ENCODE results near the gene GPR42.

Gene GPR42

GRCh38 chr19:35370722-35371121, at the start of gene GPR42:
GPR42 (plus strand) TSS chr19:35371068; CDS start chr19:35371360, 292 bp downstream.
- TF ChIP-seq CTCF (IDR thresholded peaks at IDR 0.05; ENCODE audit: low read depth, low read length, missing control alignments), result no peak
- DNase-seq (ENCODE audit: extremely low read depth, low read depth), result no peak
- no peak within 1 kb of the TSS for H3K4me3 ChIP-seq (replicated peaks; ENCODE audit: low read depth, low read length)

- no peak for TF ChIP-seq CTCF (IDR thresholded peaks at IDR 0.05; ENCODE audit: low read depth, low read length, missing control alignments)
Observed at GRCh38 chr19:35321291-35321690, 49.6 kb upstream of the GPR42 start.

GRCh38 chr19:35322014-35322413, 48.9 kb upstream of the GPR42 start:
- no peak for DNase-seq (ENCODE audit: extremely low read depth, low read depth)
- no peak for TF ChIP-seq CTCF (IDR thresholded peaks at IDR 0.05; ENCODE audit: low read depth, low read length, missing control alignments)
- no peak overlapping the region for H3K4me3 ChIP-seq (replicated peaks; ENCODE audit: low read depth, low read length)

More at GRCh38 chr19:35321291-35321690, 49.6 kb upstream of the GPR42 start:
- no peak overlapping the region for H3K4me3 ChIP-seq (replicated peaks; ENCODE audit: low read depth, low read length)
- no peak for DNase-seq (ENCODE audit: extremely low read depth, low read depth)

GRCh38 chr19:35327642-35328041, 43.2 kb upstream of the GPR42 start:
- TF ChIP-seq CTCF (IDR thresholded peaks at IDR 0.05; ENCODE audit: low read depth, low read length, missing control alignments), result peak; percentile 41
- no peak for DNase-seq (ENCODE audit: extremely low read depth, low read depth)
- H3K4me3 ChIP-seq (replicated peaks; ENCODE audit: low read depth, low read length), result no peak overlapping the region

GRCh38 chr19:35328851-35329285, 42.0 kb upstream of the GPR42 start, which contains the start of gene CD22:
CD22 (plus strand) TSS chr19:35329187; CDS start chr19:35332041, 2,854 bp downstream.
- TF ChIP-seq CTCF (IDR thresholded peaks at IDR 0.05; ENCODE audit: low read depth, low read length, missing control alignments), result no peak
- no peak within 1 kb of the TSS for H3K4me3 ChIP-seq (replicated peaks; ENCODE audit: low read depth, low read length)
- DNase-seq (ENCODE audit: extremely low read depth, low read depth), result no peak

GRCh38 chr19:35329323-35329722, 41.5 kb upstream of the GPR42 start:
- no peak for DNase-seq (ENCODE audit: extremely low read depth, low read depth)
- no peak overlapping the region for H3K4me3 ChIP-seq (replicated peaks; ENCODE audit: low read depth, low read length)
- TF ChIP-seq CTCF (IDR thresholded peaks at IDR 0.05; ENCODE audit: low read depth, low read length, missing control alignments), result no peak

- no peak for TF ChIP-seq CTCF (IDR thresholded peaks at IDR 0.05; ENCODE audit: low read depth, low read length, missing control alignments)
- no peak overlapping the region for H3K4me3 ChIP-seq (replicated peaks; ENCODE audit: low read depth, low read length)
- DNase-seq (ENCODE audit: extremely low read depth, low read depth), result no peak
Observed at GRCh38 chr19:35330475-35330874, 40.4 kb upstream of the GPR42 start.
